ENCODE results near the gene DHX9. TPM values are rescaled to one million over a fixed set of nuclear protein-coding genes. Genes with fewer than 3 reads are reported as not detected.
A peak's percentile ranks its signal among the peaks of the same experiment; 100 is the strongest.

Gene DHX9
- polyA plus RNA-seq = 10 to 100 TPM; 38.6 to 70.5 TPM

GRCh38 chr1:182839209-182840066 lies at the start of gene DHX9:
TSS of gene DHX9 (plus strand) at chr1:182839347. CDS start at chr1:182842567, 3,220 bp downstream.
- Histone ChIP-seq H3K9me3 (ENCODE audit: control insufficient read depth in 2 of 2, insufficient read depth in 1 of 2, low read depth in 1 of 2, low read length in 1 of 2) (no peaks in the 10 kb centered on the region), H3K4me1 (ENCODE audit: control insufficient read depth in 2 of 2, insufficient read depth in 2 of 2, low read length in 1 of 2) (peaks cover 0 to 6% of the 10 kb centered on the region in 2 donors), H3K27me3 (ENCODE audit: control insufficient read depth in 1 of 2, insufficient read depth in 2 of 2, low read length in 2 of 2) (no peaks in the 10 kb centered on the region), H3K36me3 (ENCODE audit: control insufficient read depth in 2 of 2, insufficient read depth in 2 of 2, low read length in 1 of 2) (peaks cover 0 to 3% of the 10 kb centered on the region in 2 donors), H3K4me3 (ENCODE audit: low read depth in 1 of 2, low read length in 2 of 2) (peak within 1 kb of the TSS; percentile 81 to 89), H3K27ac (ENCODE audit: low read depth in 2 of 2, low read length in 1 of 2) (peak within 1 kb of the TSS; percentile 98 to 100)
- 0% methylated on average over 75 to 92 of the region's 92 CpGs for WGBS, 2 donors

GRCh38 chr1:182791281-182792179 lies 47.6 kb upstream of the DHX9 start:
- Histone ChIP-seq H3K27ac (ENCODE audit: low read depth in 2 of 2, low read length in 1 of 2) (no peak overlapping the region), H3K9me3 (ENCODE audit: control insufficient read depth in 2 of 2, insufficient read depth in 1 of 2, low read depth in 1 of 2, low read length in 1 of 2) (no peaks in the 10 kb centered on the region), H3K27me3 (ENCODE audit: control insufficient read depth in 1 of 2, insufficient read depth in 2 of 2, low read length in 2 of 2) (no peaks in the 10 kb centered on the region), H3K36me3 (ENCODE audit: control insufficient read depth in 2 of 2, insufficient read depth in 2 of 2, low read length in 1 of 2) (peaks cover 0 to 3% of the 10 kb centered on the region in 2 donors), H3K4me1 (ENCODE audit: control insufficient read depth in 2 of 2, insufficient read depth in 2 of 2, low read length in 1 of 2) (no peaks in the 10 kb centered on the region), H3K4me3 (ENCODE audit: low read depth in 1 of 2, low read length in 2 of 2) (no peak overlapping the region)
- 80 to 85% methylated on average over 8 of the region's 8 CpGs for WGBS, 2 donors

- Histone ChIP-seq H3K27me3 (ENCODE audit: control insufficient read depth in 1 of 2, insufficient read depth in 2 of 2, low read length in 2 of 2) (no peaks in the 10 kb centered on the region), H3K27ac (ENCODE audit: low read depth in 2 of 2, low read length in 1 of 2) (no peak overlapping the region), H3K36me3 (ENCODE audit: control insufficient read depth in 2 of 2, insufficient read depth in 2 of 2, low read length in 1 of 2) (peaks cover 0 to 3% of the 10 kb centered on the region in 2 donors), H3K9me3 (ENCODE audit: control insufficient read depth in 2 of 2, insufficient read depth in 1 of 2, low read depth in 1 of 2, low read length in 1 of 2) (no peaks in the 10 kb centered on the region), H3K4me1 (ENCODE audit: control insufficient read depth in 2 of 2, insufficient read depth in 2 of 2, low read length in 1 of 2) (no peaks in the 10 kb centered on the region), H3K4me3 (ENCODE audit: low read depth in 1 of 2, low read length in 2 of 2) (no peak overlapping the region)
- 97 to 100% methylated on average over 2 of the region's 2 CpGs for WGBS, 2 donors
Measured at GRCh38 chr1:182794091-182794490, 45.1 kb upstream of the DHX9 start.

- H3K27me3 ChIP-seq (ENCODE audit: control insufficient read depth in 1 of 2, insufficient read depth in 2 of 2, low read length in 2 of 2) = no peaks in the 10 kb centered on the region
- H3K4me1 ChIP-seq (ENCODE audit: control insufficient read depth in 2 of 2, insufficient read depth in 2 of 2, low read length in 1 of 2) = no peaks in the 10 kb centered on the region
- no peak overlapping the region for H3K27ac ChIP-seq (ENCODE audit: low read depth in 2 of 2, low read length in 1 of 2)
- H3K9me3 ChIP-seq (ENCODE audit: control insufficient read depth in 2 of 2, insufficient read depth in 1 of 2, low read depth in 1 of 2, low read length in 1 of 2) = no peaks in the 10 kb centered on the region
- H3K36me3 ChIP-seq (ENCODE audit: control insufficient read depth in 2 of 2, insufficient read depth in 2 of 2, low read length in 1 of 2) = peaks cover 0 to 3% of the 10 kb centered on the region in 2 donors
- H3K4me3 ChIP-seq (ENCODE audit: low read depth in 1 of 2, low read length in 2 of 2) = no peak overlapping the region
- 86 to 90% methylated on average over 3 of the region's 3 CpGs for WGBS, 2 donors
Measured at GRCh38 chr1:182794676-182795201, 44.4 kb upstream of the DHX9 start.

DNA sequence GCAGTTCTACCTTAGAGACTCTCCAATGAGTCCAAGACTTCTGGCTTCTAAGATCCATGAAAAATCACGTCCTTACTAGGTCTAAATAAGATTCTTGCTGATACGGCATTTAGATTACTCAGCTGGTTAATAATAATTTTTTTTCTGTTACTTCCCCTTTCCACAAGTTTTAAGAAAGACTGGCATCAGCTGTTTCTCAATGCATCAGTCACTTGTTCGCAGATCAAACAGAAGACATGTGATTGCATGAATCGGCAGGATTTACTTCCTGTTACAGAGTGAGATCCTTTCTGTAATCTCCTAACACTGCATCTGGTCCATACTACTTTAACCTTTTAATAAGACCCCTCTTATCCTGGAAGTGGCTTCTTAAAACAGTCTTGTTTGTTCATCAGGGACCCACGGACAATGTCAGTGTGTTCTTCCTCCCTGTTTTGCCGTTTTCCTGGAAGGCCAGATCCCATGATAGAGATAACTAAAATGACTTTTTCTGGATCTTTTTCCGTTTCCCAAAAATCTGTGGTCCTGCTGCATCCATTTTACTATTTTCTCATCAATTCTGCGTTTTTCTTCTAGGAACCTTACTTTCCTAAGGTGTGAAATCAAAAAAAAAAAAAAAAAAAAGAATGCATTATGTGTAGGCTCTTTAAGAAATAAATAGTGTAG lies 43.5 kb upstream of the DHX9 start:
- Histone ChIP-seq H3K9me3 (ENCODE audit: control insufficient read depth in 2 of 2, insufficient read depth in 1 of 2, low read depth in 1 of 2, low read length in 1 of 2) (no peaks in the 10 kb centered on the region), H3K27me3 (ENCODE audit: control insufficient read depth in 1 of 2, insufficient read depth in 2 of 2, low read length in 2 of 2) (no peaks in the 10 kb centered on the region), H3K4me1 (ENCODE audit: control insufficient read depth in 2 of 2, insufficient read depth in 2 of 2, low read length in 1 of 2) (no peaks in the 10 kb centered on the region), H3K4me3 (ENCODE audit: low read depth in 1 of 2, low read length in 2 of 2) (no peak overlapping the region), H3K27ac (ENCODE audit: low read depth in 2 of 2, low read length in 1 of 2) (no peak overlapping the region), H3K36me3 (ENCODE audit: control insufficient read depth in 2 of 2, insufficient read depth in 2 of 2, low read length in 1 of 2) (peaks cover 0 to 3% of the 10 kb centered on the region in 2 donors)
- 57 to 60% methylated on average over 8 of the region's 8 CpGs for WGBS, 2 donors

DNA sequence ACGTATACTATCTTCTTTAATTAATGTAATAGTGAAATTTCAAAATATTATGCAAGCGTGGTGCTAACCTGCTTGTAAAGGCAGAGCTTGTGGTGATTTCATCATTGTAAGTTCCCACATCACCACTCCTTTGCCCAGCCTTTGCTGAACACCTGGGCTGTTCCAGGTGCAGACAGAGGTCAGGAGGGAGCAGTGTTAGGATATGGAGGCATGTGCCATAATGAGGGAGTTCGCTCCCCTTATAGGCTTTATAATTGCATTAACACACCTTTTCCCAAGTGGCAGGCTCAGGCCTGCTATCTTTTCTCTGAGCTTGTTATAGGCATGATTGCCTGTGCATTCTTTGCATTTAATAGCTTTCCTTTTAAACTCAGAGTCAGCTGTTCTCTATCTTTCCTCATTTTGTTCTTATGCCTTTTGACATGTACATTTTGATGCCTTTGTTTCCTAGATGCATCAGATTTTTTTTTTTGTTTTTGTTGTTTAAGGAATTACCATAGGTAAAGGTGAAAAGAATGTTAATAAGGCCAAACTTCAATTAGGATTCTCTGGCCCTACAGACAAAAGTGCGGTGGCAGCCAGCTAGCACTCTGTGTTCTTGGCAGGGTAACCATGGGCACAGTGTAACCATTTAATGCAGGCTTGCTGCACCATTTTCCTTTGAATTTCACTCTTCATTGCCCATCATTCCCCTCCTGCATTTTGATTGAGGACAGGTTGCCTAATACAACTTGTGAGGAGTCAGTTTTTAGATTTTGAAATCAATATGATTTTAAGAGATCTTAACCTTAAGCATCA lies 36.9 kb upstream of the DHX9 start:
- H3K36me3 ChIP-seq (ENCODE audit: control insufficient read depth in 2 of 2, insufficient read depth in 2 of 2, low read length in 1 of 2) = peaks cover 4 to 12% of the 10 kb centered on the region in 2 donors
- no peaks in the 10 kb centered on the region for H3K27me3 ChIP-seq (ENCODE audit: control insufficient read depth in 1 of 2, insufficient read depth in 2 of 2, low read length in 2 of 2)
- no peaks in the 10 kb centered on the region for H3K4me1 ChIP-seq (ENCODE audit: control insufficient read depth in 2 of 2, insufficient read depth in 2 of 2, low read length in 1 of 2)
- no peak overlapping the region for H3K4me3 ChIP-seq (ENCODE audit: low read depth in 1 of 2, low read length in 2 of 2)
- 56 to 68% methylated on average over 4 of the region's 4 CpGs for WGBS, 2 donors
- no peaks in the 10 kb centered on the region for H3K9me3 ChIP-seq (ENCODE audit: control insufficient read depth in 2 of 2, insufficient read depth in 1 of 2, low read depth in 1 of 2, low read length in 1 of 2)
- H3K27ac ChIP-seq (ENCODE audit: low read depth in 2 of 2, low read length in 1 of 2) = peak overlapping the region in 1 of 2 donors; percentile 34

DNA sequence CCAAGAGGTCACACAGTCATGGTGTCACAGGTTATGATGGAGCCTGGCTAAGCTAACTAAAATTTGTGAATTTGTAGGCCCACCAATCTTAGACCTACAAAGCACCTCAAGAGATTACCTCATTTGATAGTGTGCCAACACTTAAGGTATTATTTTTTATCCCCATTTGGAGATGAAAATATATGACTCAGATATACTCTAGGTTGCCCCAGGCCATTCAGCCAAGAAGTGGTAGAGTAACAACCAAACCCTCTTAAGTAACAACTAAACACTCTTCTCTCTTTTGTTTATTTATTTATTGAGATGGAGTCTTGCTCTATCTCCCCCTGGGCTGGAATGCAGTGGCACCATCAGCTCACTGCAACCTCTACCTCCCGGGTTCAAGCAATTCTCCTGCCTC lies 35.3 kb upstream of the DHX9 start:
- no peak overlapping the region for H3K4me3 ChIP-seq (ENCODE audit: low read depth in 1 of 2, low read length in 2 of 2)
- no peaks in the 10 kb centered on the region for H3K4me1 ChIP-seq (ENCODE audit: control insufficient read depth in 2 of 2, insufficient read depth in 2 of 2, low read length in 1 of 2)
- H3K27me3 ChIP-seq (ENCODE audit: control insufficient read depth in 1 of 2, insufficient read depth in 2 of 2, low read length in 2 of 2) = no peaks in the 10 kb centered on the region
- no peak overlapping the region for H3K27ac ChIP-seq (ENCODE audit: low read depth in 2 of 2, low read length in 1 of 2)
- peaks cover 4 to 12% of the 10 kb centered on the region in 2 donors for H3K36me3 ChIP-seq (ENCODE audit: control insufficient read depth in 2 of 2, insufficient read depth in 2 of 2, low read length in 1 of 2)
- WGBS, 2 donors = 72 to 73% methylated on average over 1 of the region's 1 CpG
- H3K9me3 ChIP-seq (ENCODE audit: control insufficient read depth in 2 of 2, insufficient read depth in 1 of 2, low read depth in 1 of 2, low read length in 1 of 2) = no peaks in the 10 kb centered on the region

- WGBS, 2 donors = 75 to 78% methylated on average over 11 of the region's 11 CpGs
- Histone ChIP-seq H3K27me3 (ENCODE audit: control insufficient read depth in 1 of 2, insufficient read depth in 2 of 2, low read length in 2 of 2) (no peaks in the 10 kb centered on the region), H3K4me3 (ENCODE audit: low read depth in 1 of 2, low read length in 2 of 2) (no peak overlapping the region), H3K9me3 (ENCODE audit: control insufficient read depth in 2 of 2, insufficient read depth in 1 of 2, low read depth in 1 of 2, low read length in 1 of 2) (no peaks in the 10 kb centered on the region), H3K4me1 (ENCODE audit: control insufficient read depth in 2 of 2, insufficient read depth in 2 of 2, low read length in 1 of 2) (no peaks in the 10 kb centered on the region), H3K27ac (ENCODE audit: low read depth in 2 of 2, low read length in 1 of 2) (no peak overlapping the region), H3K36me3 (ENCODE audit: control insufficient read depth in 2 of 2, insufficient read depth in 2 of 2, low read length in 1 of 2) (peaks cover 4 to 12% of the 10 kb centered on the region in 2 donors)
Measured at GRCh38 chr1:182806015-182806678, 33.0 kb upstream of the DHX9 start.

Measured in esophagus (tissue), 2 donors.